ENCODE measurements around the gene USP36.

- TF ChIP-seq CTCF (IDR thresholded peaks at IDR 0.05) (no peak), TCF7L2 (IDR thresholded peaks at IDR 0.05; ENCODE audit: low read depth, low read length) (no peak), POLR2AphosphoS5 (IDR thresholded peaks at IDR 0.05; ENCODE audit: low read depth, low read length) (no peak), SIN3A (IDR thresholded peaks at IDR 0.05; ENCODE audit: borderline replicate concordance, insufficient read depth, low read depth, low read length) (no peak)
Observed at GRCh38 chr17:78847052-78847451, 6.4 kb upstream of the USP36 start.
